ENCODE measurements around the gene PCDH19.

The PCDH19 gene

GRCh38 chrX:100404851-100405250, 5.2 kb downstream of the PCDH19 start:
- no peak for DNase-seq (ENCODE audit: low read depth, low spot score)

- DNase-seq (ENCODE audit: low read depth, low spot score): peak; percentile 14
Measured at GRCh38 chrX:100395781-100396180, 14.3 kb downstream of the PCDH19 start.

- no peak for DNase-seq (ENCODE audit: low read depth, low spot score)
Measured at GRCh38 chrX:100381619-100382018, 28.5 kb downstream of the PCDH19 start.

- peak; percentile 48 for DNase-seq (ENCODE audit: low read depth, low spot score)
Measured at GRCh38 chrX:100379388-100379986, 30.6 kb downstream of the PCDH19 start.

- DNase-seq (ENCODE audit: low read depth, low spot score): no peak
Measured at GRCh38 chrX:100377826-100378225, 32.2 kb downstream of the PCDH19 start.

GRCh38 chrX:100376576-100376975, 33.5 kb downstream of the PCDH19 start:
- DNase-seq (ENCODE audit: low read depth, low spot score): no peak

- no peak for DNase-seq (ENCODE audit: low read depth, low spot score)
Measured at GRCh38 chrX:100373673-100374072, 36.4 kb downstream of the PCDH19 start.

- peak; percentile 58 for DNase-seq (ENCODE audit: low read depth, low spot score)
Measured at GRCh38 chrX:100368167-100368566, 41.9 kb downstream of the PCDH19 start.

- peak; percentile 15 for DNase-seq (ENCODE audit: low read depth, low spot score)
Measured at GRCh38 chrX:100363896-100364295, 46.2 kb downstream of the PCDH19 start.

- no peak for DNase-seq (ENCODE audit: low read depth, low spot score)
Measured at GRCh38 chrX:100358766-100359165, 51.3 kb downstream of the PCDH19 start.

- DNase-seq (ENCODE audit: low read depth, low spot score): no peak
Measured at GRCh38 chrX:100356351-100356896, 53.6 kb downstream of the PCDH19 start.

GRCh38 chrX:100355680-100356079, 54.4 kb downstream of the PCDH19 start:
- no peak for DNase-seq (ENCODE audit: low read depth, low spot score)

GRCh38 chrX:100353326-100353725, 56.7 kb downstream of the PCDH19 start:
- no peak for DNase-seq (ENCODE audit: low read depth, low spot score)

GRCh38 chrX:100350704-100351489, 59.2 kb downstream of the PCDH19 start:
- DNase-seq (ENCODE audit: low read depth, low spot score): no peak

GRCh38 chrX:100349391-100349790, 60.7 kb downstream of the PCDH19 start:
- no peak for DNase-seq (ENCODE audit: low read depth, low spot score)

GRCh38 chrX:100341142-100341510, 68.9 kb downstream of the PCDH19 start:
- no peak for DNase-seq (ENCODE audit: low read depth, low spot score)

- no peak for DNase-seq (ENCODE audit: low read depth, low spot score)
Measured at GRCh38 chrX:100340491-100341141, 69.5 kb downstream of the PCDH19 start.

- peak; percentile 78 for DNase-seq (ENCODE audit: low read depth, low spot score)
Measured at GRCh38 chrX:100328351-100328750, 81.7 kb downstream of the PCDH19 start.

- no peak for DNase-seq (ENCODE audit: low read depth, low spot score)
Measured at GRCh38 chrX:100319716-100320115, 90.4 kb downstream of the PCDH19 start.

- no peak for DNase-seq (ENCODE audit: low read depth, low spot score)
Measured at GRCh38 chrX:100316987-100317386, 93.1 kb downstream of the PCDH19 start.

- DNase-seq (ENCODE audit: low read depth, low spot score): no peak
Measured at GRCh38 chrX:100315566-100315965, 94.5 kb downstream of the PCDH19 start.

GRCh38 chrX:100299559-100299958, 110.5 kb downstream of the PCDH19 start:
- DNase-seq (ENCODE audit: low read depth, low spot score): no peak

GRCh38 chrX:100297728-100298127, 112.3 kb downstream of the PCDH19 start:
- DNase-seq (ENCODE audit: low read depth, low spot score): no peak
